Cardiac septum (tissue), 1 donor: ENCODE results near the gene GREB1. TPM values are rescaled to one million over a fixed set of nuclear protein-coding genes. Genes with fewer than 3 reads are reported as not detected.

Experiments
- DNase-seq: peaks from one replicate; pipeline ENCODE4 v3.0.0-alpha.2; 2020; ENCODE audit warnings: low spot score
- intact Hi-C: fragments of 100-400 bp; cut with DNase I; formaldehyde crosslinking; loops from one replicate; pipeline ENCODE4 v1.14.0; 2022
- total RNA-seq: library from RNA; stranded (reverse); fragmentation: NEBNext Ultra II Directional; extraction: Animal tissue kit (Norgen Biotek cat#: 25700); gene quantifications from one replicate; pipeline ENCODE4 v1.2.1, GENCODE V29; 2021
- donor health status: DM: no; HTN: no; CAD: no.

Gene GREB1
- total RNA-seq, 1 donor from 2014 or later = 2.9 TPM

DNA sequence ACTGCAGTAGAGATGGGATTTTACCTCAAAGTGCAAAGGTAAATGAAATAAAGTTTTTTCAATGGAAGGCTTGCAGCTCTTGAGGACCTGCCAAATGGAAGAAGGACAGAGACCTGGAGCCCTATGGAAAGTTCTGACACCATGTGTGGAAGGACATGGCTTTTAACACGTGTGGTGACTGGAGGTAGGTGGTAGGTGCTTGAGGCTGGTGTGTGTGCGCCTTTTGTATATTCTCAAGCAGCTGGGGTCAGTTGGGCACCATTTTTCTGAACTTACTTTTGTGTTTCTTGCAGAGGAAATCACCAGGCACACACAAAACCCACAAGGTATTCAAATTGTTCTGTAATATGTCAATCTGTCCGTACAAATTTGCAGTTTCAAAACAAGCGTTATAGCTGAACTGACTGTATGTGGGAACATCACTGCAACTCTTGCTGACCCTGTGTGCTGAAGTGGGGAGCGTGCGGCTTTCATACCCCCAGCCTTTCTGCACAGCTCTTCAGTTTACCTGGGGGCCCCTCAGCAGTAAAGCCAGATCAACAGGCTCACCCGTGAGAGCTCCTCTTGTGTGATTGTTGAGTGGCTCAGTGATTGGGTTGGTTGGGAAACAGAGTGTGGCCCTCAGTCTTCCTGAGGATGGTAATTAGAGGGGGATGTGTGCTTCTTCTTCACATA is 363 bp downstream of the GREB1 start:
- DNase-seq = no peak
- intact Hi-C loops = no loop called here

DNA sequence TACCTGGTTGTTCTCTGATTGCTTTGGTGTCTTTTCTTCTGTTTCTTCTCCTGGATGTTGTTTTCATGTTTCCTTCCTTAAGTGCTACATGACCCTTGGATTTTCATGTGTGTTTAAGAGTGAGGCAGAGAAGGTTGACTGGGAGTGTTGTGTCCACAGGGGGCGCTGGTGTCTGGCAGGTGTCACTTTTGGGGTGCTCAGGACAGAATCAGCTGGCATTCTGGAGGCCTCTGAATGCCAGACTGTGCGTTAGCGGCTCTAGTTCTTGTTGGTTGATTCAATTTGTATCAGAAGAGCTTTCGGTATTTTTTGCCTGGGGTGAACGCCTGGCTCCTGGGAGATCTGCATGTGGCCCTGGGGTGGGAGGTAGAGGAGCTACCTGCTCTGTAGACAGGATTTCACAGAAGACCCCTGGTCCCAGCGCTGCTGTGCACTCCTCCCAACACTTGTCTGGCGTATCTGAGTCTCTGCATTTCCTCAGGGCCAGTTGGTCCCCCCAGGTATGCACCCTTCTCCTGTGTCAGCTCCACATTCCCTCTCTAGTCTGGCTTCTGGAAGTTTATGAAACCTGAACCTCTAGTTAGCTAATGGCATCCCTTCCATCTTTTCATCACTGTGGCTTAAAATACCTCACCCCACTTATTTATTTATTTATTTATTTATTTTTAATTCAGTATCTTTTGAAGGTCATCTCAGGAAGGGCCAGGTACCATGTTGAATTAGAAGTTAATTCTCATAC is 1.1 kb downstream of the GREB1 start:
- DNase-seq = no peak
- intact Hi-C loops = no loop called here

DNA sequence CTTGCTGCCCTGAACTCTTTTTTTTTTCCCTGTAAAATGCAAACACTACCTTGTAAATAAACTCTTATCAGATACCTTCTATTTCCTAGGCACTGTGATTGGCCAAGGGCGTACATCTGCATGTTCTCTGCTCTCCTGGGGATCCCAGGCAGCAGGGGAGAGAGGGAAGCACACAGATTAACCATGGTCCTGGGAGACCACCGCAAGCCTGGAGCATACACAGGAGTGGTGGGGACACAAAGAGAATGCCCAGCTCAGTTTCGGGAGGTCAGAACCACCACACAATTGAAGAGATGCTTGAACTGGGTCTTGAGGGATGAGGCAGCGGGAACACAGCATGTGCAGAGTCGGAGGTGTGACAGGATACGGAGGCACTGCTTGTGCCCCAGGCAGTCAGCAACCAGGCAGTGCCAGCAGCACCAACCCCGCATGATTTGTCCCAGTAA is 2.1 kb downstream of the GREB1 start:
- no peak for DNase-seq
- intact Hi-C loops = no loop called here

DNA sequence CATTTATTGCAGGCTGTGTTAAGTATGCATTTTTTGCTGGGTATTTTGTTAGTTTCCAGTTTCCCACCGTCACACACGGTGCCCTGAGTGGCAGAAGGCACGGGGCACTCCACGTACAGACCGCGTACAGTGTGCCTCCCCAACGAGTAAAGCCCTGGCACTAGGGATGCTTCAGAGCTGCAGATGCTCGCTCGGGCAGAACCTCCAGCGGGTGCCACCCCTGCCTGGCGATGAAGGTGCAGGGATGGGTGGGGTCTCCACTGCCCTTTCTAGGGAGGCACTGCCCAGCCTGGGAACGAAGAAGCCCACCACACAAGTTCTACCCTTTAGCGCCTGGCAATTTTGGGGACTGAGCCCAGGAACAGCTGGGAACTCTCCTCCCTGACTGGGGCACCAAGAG is 4.1 kb downstream of the GREB1 start:
- DNase-seq = no peak
- intact Hi-C loops = no loop called here

DNA sequence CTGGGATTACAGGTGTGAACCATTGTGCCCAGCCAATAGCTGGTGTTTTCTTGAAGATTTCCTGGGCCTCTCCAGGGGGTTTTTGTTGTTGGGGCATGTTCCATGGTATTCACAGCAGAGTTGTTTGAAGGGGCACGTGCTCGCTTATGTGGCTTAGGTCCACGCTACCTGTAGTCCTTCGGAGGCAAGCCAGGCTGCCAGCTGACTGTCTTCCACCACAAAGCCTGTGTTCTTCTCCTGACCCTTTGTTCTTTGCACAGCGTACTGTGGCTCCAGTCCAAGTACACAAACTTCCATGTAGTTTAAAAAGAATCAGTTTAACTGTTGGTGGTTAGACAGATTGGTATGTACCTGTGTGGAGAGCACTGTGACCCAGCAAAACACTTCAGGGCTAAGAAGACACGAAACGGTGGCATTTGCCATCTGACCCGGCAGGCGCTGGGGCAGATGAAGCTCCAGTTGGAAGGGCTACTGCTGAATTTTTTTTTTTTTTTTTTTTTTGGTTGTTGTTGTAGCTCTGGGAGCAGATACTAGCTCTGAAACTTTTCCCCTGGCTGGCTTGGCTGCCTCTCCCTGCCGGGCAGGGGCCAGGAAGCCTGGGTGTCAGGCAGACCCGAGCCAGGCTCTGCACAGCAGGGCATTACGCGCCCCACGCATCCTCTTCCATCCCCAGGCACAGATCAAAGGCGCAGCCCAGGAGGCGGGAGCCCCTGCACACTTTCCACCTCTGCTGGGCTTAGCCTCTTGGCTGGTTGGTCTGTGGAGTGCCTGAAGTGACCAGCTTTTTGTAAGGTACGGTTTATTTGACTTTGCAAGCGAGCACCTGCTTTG is 5.7 kb downstream of the GREB1 start:
- intact Hi-C loops = no loop called here
- DNase-seq = no peak

DNA sequence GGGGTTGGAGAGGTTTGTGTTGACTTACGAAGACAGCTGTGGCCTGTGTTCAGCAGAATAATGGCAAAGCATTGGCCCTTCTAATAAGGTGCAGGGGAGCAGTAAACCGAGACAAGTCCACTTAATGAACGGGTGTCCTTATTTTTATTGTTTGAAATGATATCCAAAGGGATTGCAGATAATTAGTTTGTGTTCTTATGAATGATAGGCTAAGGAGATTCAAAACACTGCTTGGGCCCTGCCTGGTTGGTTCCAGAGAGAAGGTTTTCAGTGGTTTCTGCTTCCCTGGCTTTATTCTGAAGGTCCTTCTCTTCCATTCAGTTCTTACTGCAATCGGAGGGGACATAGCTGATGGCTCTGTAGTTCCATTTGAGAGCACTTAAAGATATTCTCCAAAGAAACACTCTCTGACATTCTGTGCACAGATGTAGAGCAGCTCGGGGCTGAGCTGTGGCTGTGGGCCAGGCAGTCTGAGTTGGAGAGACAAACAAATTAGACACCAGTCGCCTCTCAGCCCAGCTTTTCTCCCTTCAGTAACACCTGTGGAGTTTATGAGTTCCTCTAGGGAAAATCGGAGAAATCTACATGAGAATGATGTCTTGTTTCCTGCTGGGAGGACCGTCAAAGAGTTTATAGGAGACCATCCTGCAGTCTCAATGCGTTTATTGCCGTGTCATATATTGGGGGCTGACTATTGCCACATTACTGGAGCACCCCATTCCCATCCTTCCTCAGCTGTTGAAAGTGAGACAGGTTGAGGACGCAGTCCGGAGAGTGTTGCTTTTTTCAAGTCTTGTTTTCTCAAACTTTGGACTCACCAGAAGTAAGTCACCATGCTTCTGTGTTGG is 6.5 kb downstream of the GREB1 start:
- DNase-seq = no peak
- intact Hi-C loops = no loop called here

DNA sequence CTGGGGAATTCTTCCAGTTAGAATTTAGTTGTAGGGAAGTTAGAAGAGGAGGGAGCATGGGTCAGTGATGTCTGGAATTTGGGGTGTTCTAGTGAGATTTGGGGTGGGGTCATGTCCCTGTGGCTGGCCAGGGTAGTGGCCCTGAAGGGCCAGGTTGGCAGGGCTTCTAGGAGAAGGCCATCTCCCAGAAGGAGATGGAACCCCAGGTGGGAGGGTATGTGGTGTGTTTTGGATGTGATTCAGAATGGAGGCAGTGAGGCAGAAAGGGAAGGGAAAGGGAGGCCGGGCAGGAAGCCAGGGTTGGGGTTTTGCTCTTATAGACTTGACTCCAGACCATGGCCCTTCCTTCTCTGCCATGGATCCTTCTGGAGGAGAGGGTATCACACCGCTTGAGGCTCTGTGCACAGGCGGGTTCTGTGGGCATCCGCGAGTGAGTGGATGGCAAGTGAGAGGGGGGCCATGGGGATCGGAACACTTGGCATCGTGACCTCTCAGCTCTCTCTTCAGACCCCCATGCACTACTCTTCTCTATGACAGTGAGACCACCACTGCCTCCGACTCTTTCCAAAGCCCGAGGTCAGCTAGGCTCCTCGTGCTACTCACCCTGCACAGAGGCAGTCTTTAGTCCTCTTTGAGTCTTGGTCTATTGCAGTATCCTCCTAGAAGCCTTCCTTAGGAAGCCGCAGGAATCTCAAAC is 7.3 kb downstream of the GREB1 start:
- no peak for DNase-seq
- intact Hi-C loops = no loop called here

DNA sequence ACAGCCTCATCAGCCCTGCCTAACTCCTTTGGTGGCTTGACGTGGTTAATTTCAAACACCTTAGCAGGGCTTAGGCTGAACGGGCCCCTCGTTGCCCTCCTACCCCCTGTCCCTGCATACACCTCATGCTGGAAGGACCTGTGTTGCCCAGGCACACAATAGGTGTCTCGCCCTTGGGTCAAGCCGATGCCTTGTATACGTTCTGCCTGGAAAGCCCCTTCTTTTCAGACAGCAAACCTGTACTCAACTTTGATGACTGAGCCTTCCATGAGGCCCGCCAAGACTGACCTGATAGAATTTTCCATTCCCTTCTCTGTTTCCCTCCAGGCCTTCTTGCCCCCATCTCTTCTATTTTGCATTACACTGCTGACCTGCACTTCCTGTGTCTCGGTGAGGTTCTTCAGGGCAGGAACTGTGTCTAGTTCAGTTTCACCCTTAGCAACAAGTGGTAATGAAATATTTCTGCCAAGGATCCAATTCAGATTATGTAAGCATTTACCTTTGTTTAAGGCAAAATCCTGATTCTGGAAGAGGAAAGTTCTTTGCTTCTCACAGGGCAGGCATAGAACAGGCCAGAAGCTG is 7.9 kb downstream of the GREB1 start:
- intact Hi-C loops = no loop called here
- DNase-seq = no peak

DNA sequence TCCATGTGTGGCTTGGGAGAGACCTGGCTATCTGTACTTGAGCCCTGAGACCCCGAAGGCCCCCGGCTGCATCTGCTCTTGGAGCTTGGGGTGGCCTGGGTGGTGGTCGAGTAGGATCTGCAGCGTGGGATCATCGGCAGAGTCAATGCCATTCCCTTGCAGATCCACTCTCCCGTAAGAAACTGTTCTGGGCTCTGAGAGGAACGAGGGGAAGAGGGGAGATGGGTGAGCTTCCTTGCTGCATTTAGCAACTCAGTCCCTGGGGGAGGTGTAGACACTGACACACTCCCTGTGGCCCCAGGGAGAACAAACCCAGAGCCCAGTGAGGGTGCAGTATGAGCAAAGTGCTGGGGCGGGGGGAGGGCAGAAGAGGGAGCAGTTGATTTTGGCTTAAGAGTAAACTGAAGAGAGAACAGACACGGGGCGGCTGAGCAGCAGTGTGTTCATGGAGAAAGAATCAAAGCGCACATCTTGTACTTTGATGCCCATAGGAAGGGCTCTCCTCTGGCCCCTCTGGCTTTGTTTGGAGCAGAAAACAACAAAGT is 8.5 kb downstream of the GREB1 start:
- DNase-seq = no peak
- intact Hi-C loops = no loop called here

DNA sequence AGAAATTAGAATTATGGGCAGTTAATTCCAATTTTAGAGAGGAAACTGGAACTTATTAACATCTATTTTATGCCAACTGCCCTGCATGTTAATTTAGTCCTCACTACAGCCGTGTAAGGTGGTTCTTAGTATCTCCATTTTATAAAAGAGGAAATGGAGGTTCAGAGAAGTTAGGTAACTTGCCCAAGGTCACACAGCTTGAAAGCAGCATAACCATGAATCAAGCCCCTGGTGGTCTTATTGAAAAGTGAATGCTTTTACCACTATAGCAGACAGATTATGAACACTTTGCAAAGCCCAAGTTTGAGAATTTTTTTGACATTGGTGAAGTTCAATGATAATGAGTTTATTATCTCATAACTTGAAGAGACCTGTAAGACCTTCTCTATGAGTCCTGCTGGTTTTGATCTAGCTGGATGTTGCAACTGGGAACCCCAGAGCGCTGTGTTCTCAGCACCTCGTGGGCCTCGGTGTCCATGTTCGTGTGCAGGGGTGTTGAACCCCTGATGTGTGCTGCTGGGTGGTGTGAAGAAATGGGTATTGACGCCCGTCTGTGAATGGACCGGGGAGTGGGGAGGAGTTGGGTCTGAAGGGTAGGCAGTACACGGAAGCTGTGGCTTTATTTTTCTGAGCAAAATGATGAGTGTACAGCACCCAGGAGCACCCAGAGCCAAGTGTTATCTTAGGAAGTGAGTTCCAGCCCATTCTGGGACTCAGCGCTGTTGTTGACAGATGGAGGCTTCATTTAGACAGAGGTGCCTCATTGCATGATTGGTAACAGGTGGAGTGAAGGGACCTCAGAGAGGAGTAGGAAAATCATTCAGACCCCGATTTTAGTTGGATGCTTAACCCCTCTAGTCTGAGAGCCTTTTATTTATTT is 9.7 kb downstream of the GREB1 start:
- intact Hi-C loops = no loop called here
- DNase-seq = no peak

DNA sequence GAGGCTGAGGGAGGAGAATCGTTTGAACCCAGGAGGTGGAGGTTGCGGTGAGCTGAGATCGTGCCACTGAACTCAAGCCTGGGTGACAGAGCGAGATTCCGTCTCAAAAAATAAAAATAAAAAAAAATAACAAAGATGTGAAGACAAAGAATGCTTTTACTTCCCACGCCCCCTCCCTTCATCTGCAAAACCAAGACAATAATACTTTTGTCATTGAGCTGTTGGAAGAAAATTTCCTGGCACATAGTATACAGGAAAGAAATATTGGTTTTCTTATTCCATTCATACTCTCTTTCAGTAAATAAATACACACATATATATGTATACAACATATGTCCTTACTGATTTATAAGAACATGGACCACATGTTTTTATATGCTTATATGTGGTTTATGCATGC is 12.2 kb downstream of the GREB1 start:
- intact Hi-C loops = no loop called here
- DNase-seq = no peak

DNA sequence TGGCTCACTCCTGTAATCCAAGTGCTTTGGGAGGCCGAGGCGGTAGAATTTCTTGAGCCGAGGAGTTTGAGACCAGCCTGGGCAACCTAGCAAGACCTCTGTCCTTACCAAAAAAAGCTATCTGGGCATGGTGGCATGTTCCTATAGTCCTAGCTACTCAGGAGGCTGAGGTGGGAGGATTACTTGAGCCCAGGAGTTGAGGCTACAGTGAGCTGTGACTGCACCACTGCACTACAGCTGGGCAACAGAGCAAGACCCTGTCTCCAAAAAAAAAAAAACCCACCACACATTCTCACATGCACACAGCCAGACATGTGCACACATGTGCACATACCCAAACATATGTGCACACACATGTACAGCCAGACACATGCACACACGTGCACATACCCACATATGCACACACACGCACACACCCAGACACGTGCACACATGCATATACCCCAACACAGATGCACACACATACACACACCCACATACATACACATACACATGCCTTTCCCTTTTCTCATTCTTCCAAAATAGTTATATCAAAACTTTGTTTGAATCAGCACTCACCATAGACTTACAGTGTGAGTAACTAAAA is 14.2 kb downstream of the GREB1 start:
- intact Hi-C loops = no loop called here
- no peak for DNase-seq

DNA sequence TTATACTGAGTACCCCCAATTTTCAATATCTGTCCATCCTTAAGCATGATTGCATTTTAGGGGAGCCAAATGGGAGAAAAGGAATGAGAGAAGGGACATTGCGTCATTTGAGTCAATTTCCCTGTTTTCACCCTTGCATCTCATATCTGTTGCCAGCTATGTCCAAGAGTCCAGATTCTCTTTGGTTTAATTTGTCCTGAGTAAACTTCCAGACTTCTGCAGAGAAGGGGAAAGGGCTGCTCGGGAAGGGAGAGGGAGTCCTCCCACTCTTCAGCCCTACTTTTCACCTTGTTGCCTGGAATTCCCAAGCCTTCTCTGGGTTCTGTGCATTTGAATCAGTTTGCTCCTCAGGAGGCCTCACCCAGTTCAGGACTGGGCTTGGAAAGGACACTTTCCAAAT is 16.5 kb downstream of the GREB1 start:
- DNase-seq = no peak
- intact Hi-C loops = no loop called here

DNA sequence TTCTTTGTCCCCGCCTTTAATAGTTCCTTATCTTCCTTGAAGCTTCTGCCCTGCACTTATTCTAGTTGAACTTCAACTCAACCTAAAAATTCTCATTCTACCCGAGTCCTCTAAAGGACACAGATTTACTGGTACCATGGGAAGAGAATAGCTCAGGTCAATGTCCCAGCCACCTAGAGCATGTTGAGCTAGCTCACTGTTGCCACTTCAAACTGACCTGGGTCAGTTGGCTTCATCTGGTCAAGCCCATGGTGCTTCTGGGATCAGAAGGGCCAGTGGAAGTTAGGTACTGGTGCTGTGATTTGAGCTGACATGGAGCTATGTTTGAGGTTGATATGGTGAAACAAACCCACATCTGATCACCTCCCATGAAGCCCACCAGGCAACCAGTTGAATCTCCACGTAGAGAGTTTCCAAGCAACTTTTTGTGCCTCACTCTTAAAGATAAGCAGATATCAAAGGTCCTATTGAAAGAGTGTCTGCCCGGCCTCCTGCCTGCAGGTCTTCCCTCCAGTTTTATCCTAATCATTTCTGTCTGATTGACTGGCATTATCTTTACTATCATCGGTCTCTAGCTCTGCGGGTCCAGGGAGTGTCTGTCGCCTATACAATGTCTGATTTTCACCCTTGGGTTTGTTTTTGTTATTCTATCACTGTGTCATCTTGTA is 17.2 kb downstream of the GREB1 start:
- intact Hi-C loops = no loop called here
- DNase-seq = no peak

DNA sequence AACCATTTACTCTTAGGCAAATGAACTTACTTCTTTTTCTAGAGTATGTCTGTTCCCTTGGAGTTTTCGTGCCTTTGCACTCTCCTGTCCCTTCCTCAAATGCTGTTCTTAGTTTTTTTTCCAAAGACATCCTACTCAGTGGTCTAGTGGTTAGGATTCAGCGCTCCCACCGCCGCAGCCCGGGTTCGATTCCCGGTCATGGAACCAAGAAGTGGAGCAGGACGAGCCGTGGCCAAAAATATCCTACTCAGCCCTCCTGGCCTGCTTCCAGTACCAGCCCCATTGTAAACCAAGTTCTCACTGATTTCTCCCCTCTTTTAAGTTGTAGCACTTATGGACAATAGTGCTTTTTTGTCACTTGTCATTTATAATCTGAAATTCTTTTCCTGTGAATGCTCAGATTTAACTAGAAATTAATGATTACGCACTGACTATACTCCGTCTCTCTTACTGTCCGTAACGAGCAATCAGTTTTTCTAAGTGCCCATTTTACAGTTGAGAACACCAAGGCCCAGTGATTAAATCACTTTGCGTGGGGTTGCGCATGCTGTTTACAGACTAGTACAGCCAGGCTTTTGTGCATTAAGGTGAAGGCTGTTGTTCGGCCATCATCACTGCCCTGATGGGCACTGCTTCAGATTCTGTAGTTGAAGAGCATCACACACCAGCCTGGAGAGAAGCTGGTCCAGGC is 17.9 kb downstream of the GREB1 start:
- no peak for DNase-seq
- intact Hi-C loops = no loop called here

DNA sequence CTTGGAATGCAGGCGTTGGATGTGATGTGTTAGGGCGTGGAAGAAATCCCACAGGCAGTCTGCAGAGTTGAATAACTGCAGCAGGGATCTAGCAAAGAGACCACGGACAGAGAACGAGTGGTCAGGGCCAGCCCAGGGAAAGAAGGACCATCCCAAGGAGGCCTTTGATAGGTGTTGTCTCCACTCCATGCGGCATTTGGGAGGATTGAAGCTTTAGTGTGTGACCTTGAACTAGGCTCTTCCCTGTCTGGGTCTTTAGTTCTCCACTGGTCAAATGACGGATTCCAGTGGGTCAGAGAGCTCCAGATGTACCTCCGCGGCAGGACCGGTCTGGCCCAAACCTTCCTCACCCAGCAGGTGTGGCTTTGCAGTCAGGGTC is 18.4 kb downstream of the GREB1 start:
- intact Hi-C loops = no loop called here
- DNase-seq = no peak
